OCI-LY3 (cell line): ENCODE data around the gene OSTN.

Source experiments
- CTCF ChIP-seq: fragments of 200-600, 300-600 bp; sonication (generic); IDR thresholded peaks from 2 replicates; pipeline ENCODE4 v1.5.1; 2014; ENCODE audit warnings: antibody characterized with exemption, low read length, low read depth
- EZH2phosphoT487 ChIP-seq: fragments of 200-600 bp; shearing (Covaris generic); IDR thresholded peaks from 2 replicates; pipeline ENCODE4 v1.6.1; 2018; ENCODE audit warnings: antibody characterized with exemption, mixed run types, low read depth

GRCh38 chr3:191253089-191253799 is 54.2 kb downstream of the OSTN start:
- TF ChIP-seq CTCF (no peak), EZH2phosphoT487 (no peak)
